ENCODE data around the gene ALOX12B. TPM values are rescaled to one million over a fixed set of nuclear protein-coding genes. Genes with fewer than 3 reads are reported as not detected.

Gene ALOX12B
- total and polyA plus RNA-seq, 4 donors: not detected

DNA sequence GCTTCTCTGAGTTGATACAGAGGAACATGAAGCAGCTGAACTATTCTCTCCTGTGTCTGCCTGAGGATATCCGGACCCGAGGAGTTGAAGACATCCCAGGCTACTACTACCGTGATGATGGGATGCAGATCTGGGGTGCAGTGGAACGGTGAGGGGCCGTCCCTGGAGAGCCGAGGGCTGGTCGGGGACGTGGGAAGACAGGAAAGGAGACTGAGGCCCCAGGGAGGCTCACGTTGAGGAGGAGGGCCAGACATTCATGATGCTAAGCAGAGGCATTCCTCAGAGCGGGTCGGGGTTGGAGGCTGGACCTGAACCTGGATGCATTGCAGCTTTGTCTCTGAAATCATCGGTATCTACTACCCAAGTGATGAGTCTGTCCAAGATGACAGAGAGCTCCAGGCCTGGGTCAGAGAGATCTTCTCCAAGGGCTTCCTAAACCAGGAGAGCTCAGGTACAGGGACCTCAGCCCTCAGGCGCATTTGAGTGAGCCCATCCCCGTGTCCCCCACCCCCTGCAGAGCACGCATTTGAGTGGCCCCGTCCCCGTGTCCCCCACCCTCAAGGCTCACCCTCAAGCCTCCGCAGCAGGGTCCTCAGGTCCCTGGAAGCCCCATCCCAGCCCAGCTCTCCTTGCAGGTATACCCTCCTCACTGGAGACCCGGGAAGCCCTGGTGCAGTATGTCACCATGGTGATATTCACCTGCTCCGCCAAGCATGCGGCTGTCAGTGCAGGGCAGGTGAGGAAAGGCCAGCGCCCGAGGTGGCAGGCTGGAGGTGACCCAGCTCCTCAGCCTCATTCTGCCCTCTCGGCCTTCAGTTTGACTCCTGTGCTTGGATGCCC is 40.4 kb downstream of the ALOX12B start:
- H3K9me3 ChIP-seq (ENCODE audit: control insufficient read depth in 4 of 4, low read length in 3 of 4): no peaks in the 10 kb centered on the region
- no peaks in the 10 kb centered on the region for H3K27me3 ChIP-seq (ENCODE audit: control insufficient read depth in 4 of 4, insufficient read depth in 4 of 4, low read length in 3 of 4)
- 90% methylated on average over 24 of the region's 24 CpGs for WGBS
- H3K36me3 ChIP-seq (ENCODE audit: control insufficient read depth in 4 of 4, insufficient read depth in 3 of 4, low read depth in 1 of 4, low read length in 3 of 4): no peaks in the 10 kb centered on the region
- no peak for TF ChIP-seq HNF4A (conservative IDR thresholded peaks at IDR 0.05)
- no peak for TF ChIP-seq CTCF (IDR thresholded peaks at IDR 0.05; ENCODE audit: low read depth, low read length, missing input control)
- no peak for TF ChIP-seq FOXA2 (IDR thresholded peaks at IDR 0.05)
- TF ChIP-seq RXRA (IDR thresholded peaks at IDR 0.05): no peak
- no peak for TF ChIP-seq TAF1 (conservative IDR thresholded peaks at IDR 0.05)
- TF ChIP-seq NR2F2 (IDR thresholded peaks at IDR 0.05): no peak
- no peak for TF ChIP-seq JUND (IDR thresholded peaks at IDR 0.05)
- TF ChIP-seq GABPA (IDR thresholded peaks at IDR 0.05 in 1 of 2, conservative IDR thresholded peaks at IDR 0.05 in 1 of 2): no peak
- TF ChIP-seq RAD21 (IDR thresholded peaks at IDR 0.05): no peak
- H3K27ac ChIP-seq (ENCODE audit: low read depth in 1 of 2, low read length in 2 of 2): no peak overlapping the region
- H3K9ac ChIP-seq (ENCODE audit: low read depth in 1 of 2, low read length in 2 of 2): no peak overlapping the region
- no peak for DNase-seq (ENCODE audit: low spot score)
- no peaks in the 10 kb centered on the region for H3K4me1 ChIP-seq (ENCODE audit: control insufficient read depth in 4 of 4, insufficient read depth in 4 of 4, low read length in 3 of 4)
- H3K4me3 ChIP-seq (ENCODE audit: low read depth in 1 of 3, low read length in 3 of 3): no peak overlapping the region

DNA sequence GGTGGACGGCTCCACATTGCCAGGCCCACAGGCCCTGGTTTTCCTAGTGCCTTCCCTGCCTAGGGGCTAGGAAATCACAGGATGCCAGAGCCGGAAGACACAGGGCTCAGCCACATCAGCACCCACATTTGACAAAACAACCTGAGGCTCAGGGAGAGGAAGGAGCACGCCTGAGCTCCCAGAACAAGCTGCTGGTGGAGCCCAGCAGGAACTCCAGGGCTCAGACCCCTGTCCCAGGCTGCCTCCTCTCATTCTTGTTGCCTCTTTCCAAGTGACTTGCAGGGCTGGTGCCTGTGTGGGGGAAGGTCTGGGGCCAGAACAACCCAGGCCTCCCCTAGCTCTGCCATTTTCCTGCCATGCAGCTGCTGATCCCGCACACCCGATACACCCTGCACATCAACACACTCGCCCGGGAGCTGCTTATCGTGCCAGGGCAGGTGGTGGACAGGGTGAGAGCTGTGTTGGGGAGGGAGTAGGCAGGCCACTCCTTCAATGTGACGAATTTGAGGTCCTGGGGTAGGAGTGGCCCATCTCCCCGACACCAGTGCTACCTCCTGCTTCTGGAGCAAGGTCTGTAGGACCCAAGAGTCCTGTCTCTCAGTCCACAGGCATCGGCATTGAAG is 41.1 kb downstream of the ALOX12B start:
- TF ChIP-seq YY1 (IDR thresholded peaks at IDR 0.05): no peak
- no peak for TF ChIP-seq ZBTB33 (IDR thresholded peaks at IDR 0.05)
- TF ChIP-seq HNF4A (conservative IDR thresholded peaks at IDR 0.05): no peak
- no peak for TF ChIP-seq SP1 (IDR thresholded peaks at IDR 0.05)
- TF ChIP-seq ATF3 (IDR thresholded peaks at IDR 0.05): no peak
- no peak for TF ChIP-seq TAF1 (conservative IDR thresholded peaks at IDR 0.05)
- TF ChIP-seq RAD21 (IDR thresholded peaks at IDR 0.05): no peak
- TF ChIP-seq, protein P1, sequence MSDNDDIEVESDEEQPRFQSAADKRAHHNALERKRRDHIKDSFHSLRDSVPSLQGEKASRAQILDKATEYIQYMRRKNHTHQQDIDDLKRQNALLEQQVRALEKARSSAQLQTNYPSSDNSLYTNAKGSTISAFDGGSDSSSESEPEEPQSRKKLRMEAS (IDR thresholded peaks at IDR 0.05): no peak
- no peak for TF ChIP-seq HNF4G (IDR thresholded peaks at IDR 0.05)
- Histone ChIP-seq H3K4me1 (ENCODE audit: control insufficient read depth in 4 of 4, insufficient read depth in 4 of 4, low read length in 3 of 4) (no peaks in the 10 kb centered on the region), H3K27ac (ENCODE audit: low read depth in 1 of 2, low read length in 2 of 2) (no peak overlapping the region), H3K4me3 (ENCODE audit: low read depth in 1 of 3, low read length in 3 of 3) (no peak overlapping the region), H3K9me3 (ENCODE audit: control insufficient read depth in 4 of 4, low read length in 3 of 4) (no peaks in the 10 kb centered on the region), H3K27me3 (ENCODE audit: control insufficient read depth in 4 of 4, insufficient read depth in 4 of 4, low read length in 3 of 4) (no peaks in the 10 kb centered on the region), H3K36me3 (ENCODE audit: control insufficient read depth in 4 of 4, insufficient read depth in 3 of 4, low read depth in 1 of 4, low read length in 3 of 4) (no peaks in the 10 kb centered on the region), H3K9ac (ENCODE audit: low read depth in 1 of 2, low read length in 2 of 2) (no peak overlapping the region)
- WGBS: 92% methylated on average over 11 of the region's 11 CpGs
- DNase-seq (ENCODE audit: low spot score): no peak

Measured in liver (tissue), 9 donors.